Measurements from ENCODE around the gene CXCL5. TPM values are rescaled to one million over a fixed set of nuclear protein-coding genes. Genes with fewer than 3 reads are reported as not detected.

The CXCL5 gene
- total RNA-seq, 1 experiment from 2014 or later: 0.51 TPM

DNA sequence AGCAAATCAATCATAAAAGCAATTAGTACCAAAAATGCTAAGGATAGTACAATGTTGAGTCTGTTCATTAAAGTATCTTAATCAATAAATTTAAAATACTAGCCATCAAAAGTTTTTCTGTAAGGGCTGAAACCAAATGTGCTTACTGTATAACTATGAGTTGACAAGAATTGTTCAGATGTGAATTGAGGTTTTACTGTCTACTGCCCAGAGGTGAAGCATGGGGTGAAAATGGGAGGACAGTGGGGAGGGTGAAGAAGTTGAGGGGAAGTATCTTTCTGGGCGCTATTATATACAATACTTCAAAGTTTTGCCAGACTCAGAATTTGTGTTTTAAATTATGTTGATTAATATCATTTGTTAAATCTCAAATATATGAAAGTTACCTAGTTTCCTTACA is 6.4 kb downstream of the CXCL5 start:
- ChIA-PET POLR2A (interaction anchor here (0.7 kb wide), 1 partner anchor 9 kb away, joined by 3 read pairs; no protein-coding TSS in a partner anchor), CTCF (no interaction called here)
- Mint-ChIP-seq H3K4me1 (ENCODE audit: insufficient read depth, unreplicated experiment) (no peaks in the 10 kb centered on the region), H3K4me3 (ENCODE audit: unreplicated experiment) (no peak overlapping the region), H3K9me3 (ENCODE audit: unreplicated experiment) (no peaks in the 10 kb centered on the region), H3K36me3 (ENCODE audit: insufficient read depth, unreplicated experiment) (no peaks in the 10 kb centered on the region), H3K27ac (ENCODE audit: low read depth, unreplicated experiment) (no peak overlapping the region), H3K27me3 (ENCODE audit: insufficient read depth, unreplicated experiment) (no peaks in the 10 kb centered on the region)
- no TSS peak for BruUV-seq (replicated peaks)
- intact Hi-C loops (cut with micrococcal nuclease): no loop called here
- no peak for DNase-seq (ENCODE audit: unreplicated experiment)
- TF ChIP-seq, protein P1, sequence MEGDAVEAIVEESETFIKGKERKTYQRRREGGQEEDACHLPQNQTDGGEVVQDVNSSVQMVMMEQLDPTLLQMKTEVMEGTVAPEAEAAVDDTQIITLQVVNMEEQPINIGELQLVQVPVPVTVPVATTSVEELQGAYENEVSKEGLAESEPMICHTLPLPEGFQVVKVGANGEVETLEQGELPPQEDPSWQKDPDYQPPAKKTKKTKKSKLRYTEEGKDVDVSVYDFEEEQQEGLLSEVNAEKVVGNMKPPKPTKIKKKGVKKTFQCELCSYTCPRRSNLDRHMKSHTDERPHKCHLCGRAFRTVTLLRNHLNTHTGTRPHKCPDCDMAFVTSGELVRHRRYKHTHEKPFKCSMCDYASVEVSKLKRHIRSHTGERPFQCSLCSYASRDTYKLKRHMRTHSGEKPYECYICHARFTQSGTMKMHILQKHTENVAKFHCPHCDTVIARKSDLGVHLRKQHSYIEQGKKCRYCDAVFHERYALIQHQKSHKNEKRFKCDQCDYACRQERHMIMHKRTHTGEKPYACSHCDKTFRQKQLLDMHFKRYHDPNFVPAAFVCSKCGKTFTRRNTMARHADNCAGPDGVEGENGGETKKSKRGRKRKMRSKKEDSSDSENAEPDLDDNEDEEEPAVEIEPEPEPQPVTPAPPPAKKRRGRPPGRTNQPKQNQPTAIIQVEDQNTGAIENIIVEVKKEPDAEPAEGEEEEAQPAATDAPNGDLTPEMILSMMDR (IDR thresholded peaks at IDR 0.05; ENCODE audit: unreplicated experiment): no peak

DNA sequence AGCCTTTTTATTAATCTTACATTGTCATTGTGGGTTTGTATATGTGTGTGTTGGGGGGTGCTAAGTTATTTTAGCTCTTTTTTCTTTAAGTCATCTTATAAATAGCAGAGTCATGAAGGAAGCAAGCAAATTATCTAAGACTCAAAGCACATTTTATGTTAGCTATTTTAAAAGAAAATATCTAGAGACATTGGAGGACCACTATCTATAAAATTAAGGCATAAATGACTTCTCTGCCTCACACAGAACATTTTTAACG is 6.8 kb downstream of the CXCL5 start:
- Mint-ChIP-seq H3K27ac (ENCODE audit: low read depth, unreplicated experiment) (no peak overlapping the region), H3K9me3 (ENCODE audit: unreplicated experiment) (no peaks in the 10 kb centered on the region), H3K27me3 (ENCODE audit: insufficient read depth, unreplicated experiment) (no peaks in the 10 kb centered on the region), H3K36me3 (ENCODE audit: insufficient read depth, unreplicated experiment) (no peaks in the 10 kb centered on the region), H3K4me1 (ENCODE audit: insufficient read depth, unreplicated experiment) (no peaks in the 10 kb centered on the region), H3K4me3 (ENCODE audit: unreplicated experiment) (no peak overlapping the region)
- ChIA-PET POLR2A (interaction anchor here (0.7 kb wide), 1 partner anchor 9 kb away, joined by 3 read pairs; no protein-coding TSS in a partner anchor), CTCF (no interaction called here)
- TF ChIP-seq, protein P1 (IDR thresholded peaks at IDR 0.05; ENCODE audit: unreplicated experiment): no peak
- intact Hi-C loops (cut with micrococcal nuclease): no loop called here
- DNase-seq (ENCODE audit: unreplicated experiment): no peak
- no TSS peak for BruUV-seq (replicated peaks)

DNA sequence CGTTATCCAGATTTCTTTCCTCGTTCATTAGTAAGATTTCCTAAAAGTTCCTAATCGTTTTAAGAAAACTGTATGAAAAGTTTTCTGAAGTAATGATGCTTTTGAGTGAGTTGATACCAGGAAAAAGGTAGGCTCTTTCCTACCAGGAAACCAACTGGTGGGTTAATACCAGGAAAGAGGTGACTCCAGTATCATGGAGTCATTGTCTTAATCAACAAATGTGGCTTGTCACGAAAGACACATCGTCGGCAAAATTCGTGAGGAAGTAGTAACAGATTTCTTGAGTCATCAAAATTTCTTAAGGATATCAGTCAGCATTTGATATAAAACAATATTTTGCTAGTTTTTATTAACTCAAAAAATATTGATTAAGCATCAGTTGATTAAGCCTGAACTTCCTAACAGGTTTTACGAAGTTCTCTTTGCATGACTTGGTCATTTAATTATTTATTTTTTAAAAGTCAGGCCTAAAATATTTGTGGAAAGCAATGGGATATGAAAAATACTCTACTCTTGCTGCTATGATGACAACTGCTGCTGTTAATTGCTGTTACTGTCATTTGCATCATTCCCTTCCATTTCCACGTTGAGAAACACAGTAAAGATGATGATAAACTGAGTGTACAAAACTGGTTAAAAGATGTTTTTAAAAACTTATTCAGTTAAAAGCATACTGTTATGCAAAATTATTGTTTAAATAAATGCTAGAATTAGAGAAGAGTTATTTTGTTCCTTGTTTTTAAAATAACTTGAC is 7.3 kb downstream of the CXCL5 start:
- H3K27me3 Mint-ChIP-seq (ENCODE audit: insufficient read depth, unreplicated experiment): no peaks in the 10 kb centered on the region
- POLR2A ChIA-PET: interaction anchor here (0.7 to 1.1 kb wide), 3 partner anchors 9 to 108 kb away, joined by 3 read pairs; partner anchors contain the start of gene CXCL2
- CTCF ChIA-PET: interaction anchor here (0.6 kb wide), 1 partner anchor 46 kb away, joined by 3 read pairs; no protein-coding TSS in a partner anchor
- TF ChIP-seq, protein P1 (IDR thresholded peaks at IDR 0.05; ENCODE audit: unreplicated experiment): no peak
- no peaks in the 10 kb centered on the region for H3K4me1 Mint-ChIP-seq (ENCODE audit: insufficient read depth, unreplicated experiment)
- BruUV-seq (replicated peaks): no TSS peak
- intact Hi-C loops (cut with micrococcal nuclease): no loop called here
- no peak for DNase-seq (ENCODE audit: unreplicated experiment)
- no peak overlapping the region for H3K4me3 Mint-ChIP-seq (ENCODE audit: unreplicated experiment)
- no peaks in the 10 kb centered on the region for H3K36me3 Mint-ChIP-seq (ENCODE audit: insufficient read depth, unreplicated experiment)
- H3K9me3 Mint-ChIP-seq (ENCODE audit: unreplicated experiment): no peaks in the 10 kb centered on the region
- H3K27ac Mint-ChIP-seq (ENCODE audit: low read depth, unreplicated experiment): no peak overlapping the region

DNA sequence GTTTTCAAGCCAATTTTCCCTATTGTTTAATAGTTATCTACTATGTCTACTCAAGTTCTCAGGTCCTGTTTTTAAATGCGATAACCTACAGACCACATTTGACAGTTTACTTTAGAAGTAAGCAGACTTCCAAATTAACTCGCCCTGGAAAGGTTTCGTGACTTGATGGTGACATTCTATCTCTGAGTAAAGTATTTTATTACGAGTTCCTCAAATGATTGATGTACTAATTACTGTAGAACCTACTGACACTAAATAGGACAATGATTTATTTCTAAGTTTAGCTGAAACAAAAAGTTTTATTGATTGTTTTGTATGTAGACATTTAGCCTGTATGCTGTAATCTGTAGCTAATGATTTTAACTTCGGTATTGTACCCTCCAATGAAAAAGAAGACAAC is 8.5 kb downstream of the CXCL5 start:
- no peak overlapping the region for H3K4me3 Mint-ChIP-seq (ENCODE audit: unreplicated experiment)
- no peak for DNase-seq (ENCODE audit: unreplicated experiment)
- H3K36me3 Mint-ChIP-seq (ENCODE audit: insufficient read depth, unreplicated experiment): no peaks in the 10 kb centered on the region
- ChIA-PET CTCF (interaction anchor here (0.5 kb wide), 2 partner anchors 8 to 336 kb away, joined by 3 read pairs; partner anchors contain the start of gene PF4), POLR2A (interaction anchor here (1.1 kb wide), 1 partner anchor 109 kb away, joined by 3 read pairs; the partner anchor contains the start of gene CXCL2)
- intact Hi-C loops (cut with micrococcal nuclease): no loop called here
- TF ChIP-seq, protein P1 (IDR thresholded peaks at IDR 0.05; ENCODE audit: unreplicated experiment): no peak
- no peak overlapping the region for H3K27ac Mint-ChIP-seq (ENCODE audit: low read depth, unreplicated experiment)
- H3K27me3 Mint-ChIP-seq (ENCODE audit: insufficient read depth, unreplicated experiment): no peaks in the 10 kb centered on the region
- no peaks in the 10 kb centered on the region for H3K9me3 Mint-ChIP-seq (ENCODE audit: unreplicated experiment)
- no TSS peak for BruUV-seq (replicated peaks)
- no peaks in the 10 kb centered on the region for H3K4me1 Mint-ChIP-seq (ENCODE audit: insufficient read depth, unreplicated experiment)
